Measurements from ENCODE around the gene COL10A1. TPM values are rescaled to one million over a fixed set of nuclear protein-coding genes. Genes with fewer than 3 reads are reported as not detected.

COL10A1 gene
- total RNA-seq, 2 donors from 2014 or later: 0.26 to 4.9 TPM

DNA sequence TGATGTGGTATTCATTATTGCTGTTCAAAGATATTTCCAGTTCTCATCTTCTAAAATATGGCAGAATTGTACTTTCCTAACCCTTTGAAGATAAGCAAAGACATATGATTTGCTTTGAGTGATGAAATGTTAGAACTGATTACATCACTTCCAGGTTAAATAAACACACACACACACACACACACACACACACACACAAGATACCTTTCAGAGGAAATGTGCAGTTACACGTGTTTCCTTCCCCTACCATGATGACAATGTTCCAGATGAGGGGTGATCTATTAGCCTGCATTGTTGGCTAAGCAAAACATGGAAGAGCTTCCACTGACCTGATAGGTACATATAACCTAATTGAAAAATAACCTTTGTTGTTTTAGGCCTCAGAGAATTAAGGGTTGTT, 53.6 kb downstream of the COL10A1 start:
- H3K27me3 ChIP-seq: no peaks in the 10 kb centered on the region
- TF ChIP-seq, protein P1, sequence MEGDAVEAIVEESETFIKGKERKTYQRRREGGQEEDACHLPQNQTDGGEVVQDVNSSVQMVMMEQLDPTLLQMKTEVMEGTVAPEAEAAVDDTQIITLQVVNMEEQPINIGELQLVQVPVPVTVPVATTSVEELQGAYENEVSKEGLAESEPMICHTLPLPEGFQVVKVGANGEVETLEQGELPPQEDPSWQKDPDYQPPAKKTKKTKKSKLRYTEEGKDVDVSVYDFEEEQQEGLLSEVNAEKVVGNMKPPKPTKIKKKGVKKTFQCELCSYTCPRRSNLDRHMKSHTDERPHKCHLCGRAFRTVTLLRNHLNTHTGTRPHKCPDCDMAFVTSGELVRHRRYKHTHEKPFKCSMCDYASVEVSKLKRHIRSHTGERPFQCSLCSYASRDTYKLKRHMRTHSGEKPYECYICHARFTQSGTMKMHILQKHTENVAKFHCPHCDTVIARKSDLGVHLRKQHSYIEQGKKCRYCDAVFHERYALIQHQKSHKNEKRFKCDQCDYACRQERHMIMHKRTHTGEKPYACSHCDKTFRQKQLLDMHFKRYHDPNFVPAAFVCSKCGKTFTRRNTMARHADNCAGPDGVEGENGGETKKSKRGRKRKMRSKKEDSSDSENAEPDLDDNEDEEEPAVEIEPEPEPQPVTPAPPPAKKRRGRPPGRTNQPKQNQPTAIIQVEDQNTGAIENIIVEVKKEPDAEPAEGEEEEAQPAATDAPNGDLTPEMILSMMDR (IDR thresholded peaks at IDR 0.05): no peak
- no peak for TF ChIP-seq POLR2A (IDR thresholded peaks at IDR 0.05)
- no peaks in the 10 kb centered on the region for H3K4me1 ChIP-seq
- H3K36me3 ChIP-seq (replicated peaks in 1 of 2; ENCODE audit: insufficient read depth in 1 of 2, low read depth in 2 of 2): no peaks in the 10 kb centered on the region
- no peak overlapping the region for H3K4me3 ChIP-seq
- ATAC-seq (no peak), DNase-seq (no peak)
- WGBS, 2 donors: 32 to 44% methylated on average over 1 of the region's 1 CpG
- no peak overlapping the region for H3K27ac ChIP-seq
- no peaks in the 10 kb centered on the region for H3K9me3 ChIP-seq
- intact Hi-C loops (cut with DNase I): no loop called here

DNA sequence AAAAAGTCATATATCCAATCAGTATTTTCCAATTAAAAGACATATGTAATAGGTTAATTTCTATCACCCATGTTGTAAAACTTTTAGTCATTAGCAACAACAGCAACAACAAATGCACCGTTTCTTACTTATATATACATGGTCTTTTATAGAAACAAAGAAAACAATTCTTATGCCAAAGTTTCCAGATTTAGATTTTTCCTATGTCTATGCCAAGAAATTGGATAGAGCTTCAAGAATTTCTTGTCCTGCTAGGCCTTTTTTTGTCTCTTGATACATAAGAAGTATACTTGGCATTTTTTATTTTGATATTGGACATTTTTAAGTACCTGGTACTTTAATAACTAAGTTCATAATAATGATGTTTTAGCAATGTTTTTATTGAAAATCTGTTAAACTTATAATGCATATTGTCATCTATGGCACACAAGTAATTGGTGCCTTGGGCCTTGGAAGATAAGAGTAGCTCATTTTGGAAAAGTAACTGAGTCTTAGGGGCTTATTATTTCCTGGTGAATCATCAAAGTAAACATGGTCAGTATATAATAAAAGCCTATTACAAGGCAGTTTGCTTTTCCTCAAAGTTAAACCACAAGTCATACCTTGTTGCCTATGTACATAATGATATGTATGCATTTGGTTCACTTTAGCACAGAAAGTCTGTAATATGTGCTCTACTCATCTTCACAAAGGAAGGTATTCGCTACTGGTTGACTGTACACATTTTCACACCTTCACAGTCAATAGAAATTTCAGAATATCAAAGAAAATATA, 55.1 kb downstream of the COL10A1 start:
- DNase-seq (no peak), ATAC-seq (no peak)
- intact Hi-C loops (cut with DNase I): no loop called here
- WGBS, 2 donors: 68 to 70% methylated on average over 2 of the region's 2 CpGs
- Histone ChIP-seq H3K9me3 (no peaks in the 10 kb centered on the region), H3K27ac (no peak overlapping the region), H3K4me1 (no peaks in the 10 kb centered on the region), H3K4me3 (no peak overlapping the region), H3K36me3 (replicated peaks in 1 of 2; ENCODE audit: insufficient read depth in 1 of 2, low read depth in 2 of 2) (no peaks in the 10 kb centered on the region), H3K27me3 (no peaks in the 10 kb centered on the region)
- TF ChIP-seq, protein P1 (IDR thresholded peaks at IDR 0.05): no peak
- TF ChIP-seq POLR2A (IDR thresholded peaks at IDR 0.05): no peak

DNA sequence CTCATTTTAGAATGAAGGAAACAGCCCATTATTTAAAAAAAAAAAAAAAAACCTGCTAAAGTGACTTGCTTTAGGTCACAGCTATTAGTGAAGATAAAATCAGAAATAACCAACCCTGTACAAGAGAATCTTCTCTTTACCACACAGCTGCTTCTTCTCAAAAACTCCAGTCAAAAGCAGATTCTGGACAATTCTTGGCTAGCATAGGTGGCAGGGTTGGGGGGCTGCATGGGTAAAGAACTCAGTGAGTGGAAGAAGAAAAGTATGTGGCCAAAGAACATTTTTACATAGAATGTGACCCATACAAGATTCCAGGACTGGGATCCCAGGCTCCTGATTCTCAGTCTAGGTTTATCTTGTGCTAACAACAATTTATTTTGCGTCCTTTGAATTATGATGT, 55.8 kb downstream of the COL10A1 start:
- Histone ChIP-seq H3K27ac (no peak overlapping the region), H3K27me3 (no peaks in the 10 kb centered on the region), H3K4me1 (no peaks in the 10 kb centered on the region), H3K36me3 (replicated peaks in 1 of 2; ENCODE audit: insufficient read depth in 1 of 2, low read depth in 2 of 2) (no peaks in the 10 kb centered on the region), H3K9me3 (no peaks in the 10 kb centered on the region), H3K4me3 (no peak overlapping the region)
- DNase-seq (no peak), ATAC-seq (no peak)
- 91 to 98% methylated on average over 1 of the region's 1 CpG for WGBS, 2 donors
- intact Hi-C loops (cut with DNase I): no loop called here
- TF ChIP-seq POLR2A (IDR thresholded peaks at IDR 0.05): no peak
- TF ChIP-seq, protein P1 (IDR thresholded peaks at IDR 0.05): no peak

Other genes starting within 250 kb of the COL10A1 start
- gene FRK, start 65.2 kb downstream of the COL10A1 start, total RNA-seq: 1 to 10 TPM; 7.9 to 9.1 TPM
- 10 to 100 TPM in 1 of 2 donors, 1 to 10 TPM in 1; 5.6 to 10.9 TPM for gene NT5DC1, start 25.3 kb downstream of the COL10A1 start, total RNA-seq
- 10 to 100 TPM in 1 of 2 donors, 1 to 10 TPM in 1; 8.6 to 12.7 TPM for gene TSPYL4, start 127.9 kb upstream of the COL10A1 start, total RNA-seq
- gene TSPYL1, start 153.8 kb upstream of the COL10A1 start, total RNA-seq: 10 to 100 TPM; 44.1 to 45.2 TPM
- gene DSE, start 244.8 kb upstream of the COL10A1 start, total RNA-seq: 10 to 100 TPM in 1 of 2 donors, 1 to 10 TPM in 1; 8.6 to 14.0 TPM